ENCODE results near the gene TTC12. TPM values are rescaled to one million over a fixed set of nuclear protein-coding genes. Genes with fewer than 3 reads are reported as not detected.

TTC12 gene
- total and polyA plus RNA-seq, 2 of the 4 experiments (the other 2 are of a cell fraction), result 10.0 to 14.7 TPM

GRCh38 chr11:113350336-113351067 is 36.1 kb downstream of the TTC12 start (continued):
- TF ChIP-seq RCOR1 (IDR thresholded peaks at IDR 0.05; ENCODE audit: insufficient replicate concordance, low read length), result no peak

- H3K4me2 ChIP-seq (ENCODE audit: low read depth, low read length), result no peak overlapping the region
- no peaks in the 10 kb centered on the region for H3K79me1 ChIP-seq (ENCODE audit: low read depth in 1 of 2, low read length in 2 of 2)
- no peak overlapping the region for H3K23ac ChIP-seq (ENCODE audit: low read depth, low read length)
- H2BK20ac ChIP-seq (ENCODE audit: low read depth, low read length), result no peak overlapping the region
- H3K27me3 ChIP-seq (ENCODE audit: control insufficient read depth, insufficient read depth, low read length), result no peaks in the 10 kb centered on the region
- H2AFZ ChIP-seq (replicated peaks; ENCODE audit: low read length, poor library complexity), result no peak overlapping the region
- ATAC-seq (ENCODE audit: low read depth), result peak; percentile 24; the same call in 1 of the 2 replicates
- H3K9ac ChIP-seq (ENCODE audit: low read depth, low read length), result no peak overlapping the region
- no peak overlapping the region for H4K8ac ChIP-seq (ENCODE audit: low read depth in 2 of 2, low read length in 2 of 2)
- H3K18ac ChIP-seq (ENCODE audit: low read depth, low read length), result no peak overlapping the region
- no peak overlapping the region for H2BK5ac ChIP-seq (ENCODE audit: low read depth, low read length, poor library complexity, severe bottlenecking)
- no TSS peak for BruUV-seq (replicated peaks)
- H3K4ac ChIP-seq (ENCODE audit: low read depth, low read length), result no peak overlapping the region
- intact Hi-C loops (cut with micrococcal nuclease) (no loop called here), dilution Hi-C loops (cut with HindIII; ENCODE audit: low sequenced_read_pairs, unreplicated experiment) (no loop called here), in situ Hi-C loops (cut with MboI; ENCODE audit: low sequenced_read_pairs) (no loop called here)
- H3K27ac ChIP-seq (ENCODE audit: insufficient read depth, low read length), result peak overlapping the region; percentile 24; the same call in 1 of the 2 replicates
- no peak overlapping the region for H2BK15ac ChIP-seq (ENCODE audit: low read depth, low read length)
- no peak overlapping the region for H3K4me3 ChIP-seq (ENCODE audit: insufficient read depth, low read depth, low read length)
- WGBS, 2 experiments (ENCODE audit: extremely low coverage in 2 of 2, insufficient read length in 1 of 2), result no CpG with 5 or more reads among the region's 3 CpGs
- no peak overlapping the region for H4K5ac ChIP-seq (ENCODE audit: low read depth, low read length)
- no peak for DNase-seq
- H3K14ac ChIP-seq (replicated peaks; ENCODE audit: low read depth, low read length), result no peak overlapping the region
- ChIA-PET POLR2A (ENCODE audit: unreplicated experiment) (no interaction called here), CTCF (no interaction called here)
- H3K9me3 ChIP-seq (ENCODE audit: control insufficient read depth, insufficient read depth, low read length), result no peaks in the 10 kb centered on the region; the same call in 1 of the 2 replicates
- no peaks in the 10 kb centered on the region for H4K20me1 ChIP-seq (ENCODE audit: insufficient read depth, low read length)
- H4K91ac ChIP-seq (ENCODE audit: insufficient read depth, low read depth, low read length), result no peak overlapping the region
- no peak overlapping the region for H2AK9ac ChIP-seq (replicated peaks; ENCODE audit: low read depth, low read length, poor library complexity)
- no peak overlapping the region for H2AK5ac ChIP-seq (ENCODE audit: low read depth, low read length)
- H2BK120ac ChIP-seq (ENCODE audit: low read depth, low read length), result no peak overlapping the region
- H3K9me1 ChIP-seq (ENCODE audit: insufficient read depth, low read length), result peaks cover 4% of the 10 kb centered on the region; the same call in 1 of the 2 replicates
- peaks cover 2% of the 10 kb centered on the region; the same call in 1 of the 2 replicates for H3K36me3 ChIP-seq (ENCODE audit: control insufficient read depth, insufficient read depth, low read length)
- H3K4me1 ChIP-seq (ENCODE audit: control insufficient read depth, insufficient read depth, low read length), result peaks cover 9% of the 10 kb centered on the region; the same call in 1 of the 2 replicates
- no peak overlapping the region for H3K56ac ChIP-seq (ENCODE audit: extremely low read depth, insufficient read depth, low read length)
- no peak for TF ChIP-seq NFE2L2 (IDR thresholded peaks at IDR 0.05; ENCODE audit: low read depth, low read length)
- TF ChIP-seq POLR2A (IDR thresholded peaks at IDR 0.05; ENCODE audit: low read depth, low read length), result no peak
- no peak for TF ChIP-seq ELK1 (IDR thresholded peaks at IDR 0.05; ENCODE audit: borderline replicate concordance, low read depth, low read length)
- no peak for TF ChIP-seq MXI1 (IDR thresholded peaks at IDR 0.05; ENCODE audit: borderline replicate concordance, low read depth, low read length)
- no peak for TF ChIP-seq CEBPB (IDR thresholded peaks at IDR 0.05; ENCODE audit: low read depth, low read length)
- no peak for TF ChIP-seq SMC3 (IDR thresholded peaks at IDR 0.05; ENCODE audit: low read depth, low read length)
- TF ChIP-seq RCOR1 (IDR thresholded peaks at IDR 0.05; ENCODE audit: insufficient replicate concordance, low read length), result no peak
- no peak for TF ChIP-seq CHD1 (IDR thresholded peaks at IDR 0.05; ENCODE audit: low read depth, low read length)
- TF ChIP-seq MAFK (IDR thresholded peaks at IDR 0.05; ENCODE audit: low read depth, low read length), result no peak
- TF ChIP-seq BHLHE40 (IDR thresholded peaks at IDR 0.05; ENCODE audit: low read depth, low read length), result no peak
- no peak for TF ChIP-seq RFX5 (IDR thresholded peaks at IDR 0.05; ENCODE audit: low read depth, low read length)
- no peak for TF ChIP-seq USF2 (IDR thresholded peaks at IDR 0.05; ENCODE audit: low read depth, low read length)
- TF ChIP-seq MAZ (IDR thresholded peaks at IDR 0.05; ENCODE audit: borderline replicate concordance, low read depth, low read length), result no peak
- TF ChIP-seq RAD21 (IDR thresholded peaks at IDR 0.05; ENCODE audit: low read length), result no peak
These were observed 36.7 kb downstream of the TTC12 start for GRCh38 chr11:113351068-113351450.

All from IMR-90 (cell line).